HG03432 (cell line): ENCODE measurements around the gene GPR173.

ENCODE experiments used
- ATAC-seq: cut with Tn5 transposase; IDR thresholded peaks from one replicate; pipeline ENCODE4 v1.9.1; 2021; ENCODE audit warnings: mild to moderate bottlenecking, moderate library complexity; ENCODE audit not compliant: unreplicated experiment

Gene GPR173

DNA sequence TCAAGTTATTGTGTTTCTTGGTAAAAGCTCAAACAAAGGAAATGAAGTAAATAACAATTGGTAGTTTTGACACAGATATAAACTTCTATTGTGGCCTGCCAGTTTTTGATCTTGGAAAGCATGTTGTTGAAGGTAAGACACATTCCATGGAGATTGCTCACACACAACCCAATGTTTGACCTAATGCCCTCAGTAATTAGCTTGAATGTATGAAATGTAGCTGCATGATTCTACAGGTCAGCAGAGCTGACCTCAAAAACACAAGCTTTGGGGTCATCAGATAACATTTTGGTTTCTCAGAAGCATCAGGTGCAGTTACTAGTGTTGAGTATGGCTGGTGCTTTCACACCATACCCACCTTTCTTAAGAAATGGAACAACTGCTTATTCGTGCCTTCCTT, 16.5 kb downstream of the GPR173 start:
- ATAC-seq: no peak

GRCh38 chrX:53071064-53071463, 22.5 kb downstream of the GPR173 start:
- ATAC-seq: no peak

- ATAC-seq: peak; percentile 83
Measured at GRCh38 chrX:53071604-53072417, 23.2 kb downstream of the GPR173 start.

GRCh38 chrX:53072418-53073114, 24.0 kb downstream of the GPR173 start:
- no peak for ATAC-seq

DNA sequence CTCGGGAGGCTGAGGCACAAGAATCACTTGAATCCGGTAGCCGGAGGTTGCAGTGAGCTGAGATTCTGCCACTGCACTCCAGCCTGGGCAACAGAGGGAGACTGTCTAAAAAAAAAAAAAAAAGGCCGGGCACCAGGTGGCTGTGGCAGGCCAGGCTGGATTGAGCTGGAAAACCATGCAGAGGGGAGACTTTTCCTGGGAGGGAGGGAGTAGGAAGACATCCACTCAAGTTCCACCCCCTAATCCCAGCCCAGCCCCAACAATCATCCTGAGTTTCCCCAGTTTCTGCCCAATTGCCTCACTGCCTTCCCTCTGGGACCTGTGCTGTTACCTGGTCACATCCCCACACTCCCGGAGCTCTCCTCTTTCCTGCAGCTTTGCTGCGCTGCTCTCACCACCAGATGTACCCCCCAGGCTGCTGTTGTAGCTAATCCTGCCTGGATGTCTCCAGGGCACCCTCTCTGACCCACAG, 24.6 kb downstream of the GPR173 start:
- no peak for ATAC-seq

GRCh38 chrX:53075011-53075410, 26.4 kb downstream of the GPR173 start:
- ATAC-seq: no peak

DNA sequence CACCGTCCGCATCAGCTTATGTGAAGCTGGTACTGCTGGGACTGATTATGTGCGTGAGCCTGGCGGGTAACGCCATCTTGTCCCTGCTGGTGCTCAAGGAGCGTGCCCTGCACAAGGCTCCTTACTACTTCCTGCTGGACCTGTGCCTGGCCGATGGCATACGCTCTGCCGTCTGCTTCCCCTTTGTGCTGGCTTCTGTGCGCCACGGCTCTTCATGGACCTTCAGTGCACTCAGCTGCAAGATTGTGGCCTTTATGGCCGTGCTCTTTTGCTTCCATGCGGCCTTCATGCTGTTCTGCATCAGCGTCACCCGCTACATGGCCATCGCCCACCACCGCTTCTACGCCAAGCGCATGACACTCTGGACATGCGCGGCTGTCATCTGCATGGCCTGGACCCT, 28.1 kb downstream of the GPR173 start:
- ATAC-seq: no peak

DNA sequence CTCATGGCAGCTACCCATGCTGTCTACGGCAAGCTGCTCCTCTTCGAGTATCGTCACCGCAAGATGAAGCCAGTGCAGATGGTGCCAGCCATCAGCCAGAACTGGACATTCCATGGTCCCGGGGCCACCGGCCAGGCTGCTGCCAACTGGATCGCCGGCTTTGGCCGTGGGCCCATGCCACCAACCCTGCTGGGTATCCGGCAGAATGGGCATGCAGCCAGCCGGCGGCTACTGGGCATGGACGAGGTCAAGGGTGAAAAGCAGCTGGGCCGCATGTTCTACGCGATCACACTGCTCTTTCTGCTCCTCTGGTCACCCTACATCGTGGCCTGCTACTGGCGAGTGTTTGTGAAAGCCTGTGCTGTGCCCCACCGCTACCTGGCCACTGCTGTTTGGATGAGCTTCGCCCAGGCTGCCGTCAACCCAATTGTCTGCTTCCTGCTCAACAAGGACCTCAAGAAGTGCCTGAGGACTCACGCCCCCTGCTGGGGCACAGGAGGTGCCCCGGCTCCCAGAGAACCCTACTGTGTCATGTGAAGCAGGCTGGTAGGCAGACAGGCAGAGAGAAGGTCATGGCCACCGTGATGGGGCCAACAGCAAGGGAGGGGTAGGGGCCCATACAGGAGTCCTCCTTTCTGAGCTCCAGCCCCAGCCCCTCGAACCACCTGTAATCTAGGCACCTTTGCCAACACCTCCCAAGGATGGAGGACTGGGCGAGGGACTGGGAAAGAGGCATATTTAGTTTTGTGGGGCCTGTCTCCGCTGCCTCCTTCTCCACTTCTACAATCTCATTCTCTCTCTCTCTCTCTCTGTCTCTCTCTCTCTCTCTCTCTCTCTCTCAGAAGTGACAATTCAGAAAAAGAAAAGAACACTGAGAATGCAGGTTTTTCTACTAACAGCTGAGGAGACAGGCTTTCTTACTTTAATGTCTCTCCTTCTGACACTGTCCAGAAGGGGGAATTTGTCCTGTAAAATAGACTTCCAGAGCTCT, 28.9 kb downstream of the GPR173 start:
- no peak for ATAC-seq

DNA sequence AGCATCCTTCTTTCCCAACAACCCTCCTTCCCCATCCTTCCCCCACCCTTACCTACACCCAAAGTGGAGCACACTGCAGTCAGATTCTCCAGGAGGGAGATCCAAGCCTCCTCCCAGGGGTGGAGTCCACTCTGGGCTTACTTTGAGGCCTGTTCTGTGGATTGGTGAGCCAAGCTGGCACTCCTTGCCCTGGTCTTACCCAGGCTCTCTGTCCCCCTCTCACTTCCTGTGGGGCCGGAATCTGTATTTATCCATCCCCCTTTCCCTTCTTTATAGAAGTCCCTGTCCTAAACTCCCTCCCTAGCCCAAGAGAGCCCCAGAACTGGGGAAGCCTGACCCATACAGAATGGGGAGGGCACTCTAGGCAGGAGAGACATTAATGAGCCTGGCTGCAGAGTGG, 30.4 kb downstream of the GPR173 start:
- ATAC-seq: no peak

GRCh38 chrX:53080628-53081580, 32.3 kb downstream of the GPR173 start:
- no peak for ATAC-seq

DNA sequence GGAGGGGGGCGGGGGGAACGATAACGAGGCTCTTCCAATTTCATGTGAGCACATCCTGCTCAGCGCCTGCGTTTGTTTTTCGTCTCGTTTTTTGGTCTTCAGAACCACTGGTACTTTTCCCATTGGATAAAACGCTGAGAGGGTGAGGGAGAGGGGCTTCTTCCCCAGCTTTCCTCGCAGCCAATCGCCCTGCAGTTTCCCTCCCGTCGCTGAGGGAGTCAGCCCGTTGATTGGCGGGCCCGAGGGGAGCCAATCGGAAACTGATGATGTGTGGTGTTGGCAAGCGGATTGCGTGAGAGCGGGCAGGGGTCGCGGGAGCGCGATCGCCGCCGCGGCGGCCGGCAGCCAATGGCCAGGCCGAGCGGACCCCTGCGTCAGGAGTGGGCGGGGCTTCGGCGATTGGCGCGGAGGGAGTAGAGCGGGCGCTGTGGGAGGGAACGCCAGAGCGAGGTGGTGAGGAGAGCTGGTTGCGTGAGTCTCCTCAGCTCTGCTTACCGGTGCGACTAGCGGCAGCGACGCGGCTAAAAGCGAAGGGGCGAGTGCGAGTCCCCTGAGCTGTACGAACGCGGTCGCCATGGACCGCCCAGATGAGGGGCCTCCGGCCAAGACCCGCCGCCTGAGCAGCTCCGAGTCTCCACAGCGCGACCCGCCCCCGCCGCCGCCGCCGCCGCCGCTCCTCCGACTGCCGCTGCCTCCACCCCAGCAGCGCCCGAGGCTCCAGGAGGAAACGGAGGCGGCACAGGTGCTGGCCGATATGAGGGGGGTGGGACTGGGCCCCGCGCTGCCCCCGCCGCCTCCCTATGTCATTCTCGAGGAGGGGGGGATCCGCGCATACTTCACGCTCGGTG, 33.6 kb downstream of the GPR173 start, which contains the start of gene TSPYL2:
TSS of gene TSPYL2 (plus strand) at position 443 of the 848 bp plus-strand sequence. CDS start at position 575, 132 bp downstream.
- ATAC-seq: peak; percentile 96

DNA sequence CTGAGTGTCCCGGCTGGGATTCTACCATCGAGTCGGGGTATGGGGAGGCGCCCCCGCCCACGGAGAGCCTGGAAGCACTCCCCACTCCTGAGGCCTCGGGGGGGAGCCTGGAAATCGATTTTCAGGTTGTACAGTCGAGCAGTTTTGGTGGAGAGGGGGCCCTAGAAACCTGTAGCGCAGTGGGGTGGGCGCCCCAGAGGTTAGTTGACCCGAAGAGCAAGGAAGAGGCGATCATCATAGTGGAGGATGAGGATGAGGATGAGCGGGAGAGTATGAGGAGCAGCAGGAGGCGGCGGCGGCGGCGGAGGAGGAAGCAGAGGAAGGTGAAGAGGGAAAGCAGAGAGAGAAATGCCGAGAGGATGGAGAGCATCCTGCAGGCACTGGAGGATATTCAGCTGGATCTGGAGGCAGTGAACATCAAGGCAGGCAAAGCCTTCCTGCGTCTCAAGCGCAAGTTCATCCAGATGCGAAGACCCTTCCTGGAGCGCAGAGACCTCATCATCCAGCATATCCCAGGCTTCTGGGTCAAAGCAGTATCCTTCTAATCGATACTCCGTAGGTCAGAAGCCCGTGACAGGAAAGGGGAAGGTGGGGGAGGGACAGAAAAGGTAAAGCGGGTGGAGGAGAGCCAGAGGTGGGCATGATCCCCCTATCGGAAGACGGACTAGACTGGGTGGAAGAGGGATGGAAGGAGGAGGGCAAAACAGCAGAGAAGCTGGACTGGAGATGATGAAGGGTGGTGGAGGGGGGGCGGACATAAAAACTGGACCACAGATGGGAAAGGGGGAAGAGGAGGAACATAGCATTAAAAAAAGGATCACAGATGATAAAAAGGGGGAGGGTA, 34.4 kb downstream of the GPR173 start:
- ATAC-seq: no peak

DNA sequence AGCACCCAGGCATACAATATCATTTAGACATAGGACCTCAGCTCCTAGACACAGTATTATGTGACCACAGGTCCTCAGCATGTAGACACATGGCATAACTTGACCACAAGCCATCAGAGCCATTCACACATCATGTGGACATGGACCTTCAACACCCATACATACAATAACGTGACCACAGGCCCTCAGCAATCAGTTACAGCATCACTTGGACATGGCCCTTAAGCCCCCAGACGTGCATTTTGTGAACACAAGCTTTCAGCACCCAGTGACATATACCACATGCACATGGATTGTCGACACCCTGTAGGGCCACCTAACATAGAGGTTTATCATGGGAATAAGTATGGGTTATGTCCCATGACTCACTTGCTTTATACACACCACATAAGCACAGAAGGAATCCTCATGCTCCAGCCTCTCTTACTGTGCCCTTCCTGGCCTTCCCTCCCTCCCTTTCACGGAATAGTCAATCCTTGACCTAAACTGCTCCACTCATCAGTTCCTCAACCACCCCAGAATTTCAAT, 35.5 kb downstream of the GPR173 start:
- no peak for ATAC-seq

- ATAC-seq: no peak
Measured at GRCh38 chrX:53084863-53085262, 36.3 kb downstream of the GPR173 start.

DNA sequence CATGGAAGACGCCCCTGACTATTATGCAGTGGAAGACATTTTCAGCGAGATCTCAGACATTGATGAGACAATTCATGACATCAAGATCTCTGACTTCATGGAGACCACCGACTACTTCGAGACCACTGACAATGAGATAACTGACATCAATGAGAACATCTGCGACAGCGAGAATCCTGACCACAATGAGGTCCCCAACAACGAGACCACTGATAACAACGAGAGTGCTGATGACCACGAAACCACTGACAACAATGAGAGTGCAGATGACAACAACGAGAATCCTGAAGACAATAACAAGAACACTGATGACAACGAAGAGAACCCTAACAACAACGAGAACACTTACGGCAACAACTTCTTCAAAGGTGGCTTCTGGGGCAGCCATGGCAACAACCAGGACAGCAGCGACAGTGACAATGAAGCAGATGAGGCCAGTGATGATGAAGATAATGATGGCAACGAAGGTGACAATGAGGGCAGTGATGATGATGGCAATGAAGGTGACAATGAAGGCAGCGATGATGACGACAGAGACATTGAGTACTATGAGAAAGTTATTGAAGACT, 37.2 kb downstream of the GPR173 start:
- no peak for ATAC-seq

- no peak for ATAC-seq
Measured at GRCh38 chrX:53086464-53086863, 37.9 kb downstream of the GPR173 start.

DNA sequence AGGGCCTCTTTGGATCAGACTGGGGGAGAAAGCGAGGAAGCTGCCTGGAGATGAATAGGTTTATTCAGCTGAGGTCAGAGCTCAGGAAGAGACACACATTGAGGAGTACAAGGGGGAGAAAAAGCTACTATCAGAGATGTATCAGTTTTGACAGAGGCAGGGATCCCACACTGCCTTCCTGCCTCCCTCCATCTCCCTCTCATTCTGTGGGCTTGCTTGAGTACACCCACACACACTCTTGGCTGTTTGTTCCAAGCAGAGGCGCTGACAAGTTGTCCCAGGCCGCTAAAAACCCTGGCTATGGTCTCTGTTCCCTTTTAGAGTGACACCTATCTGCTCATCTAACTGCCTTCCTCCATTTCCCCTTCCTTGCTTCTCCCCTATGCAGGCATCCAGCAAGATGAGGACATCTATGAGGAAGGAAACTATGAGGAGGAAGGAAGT, 38.8 kb downstream of the GPR173 start:
- ATAC-seq: no peak
